Left lung (tissue), 10 donors: ENCODE data around the gene NHERF2. TPM values are rescaled to one million over a fixed set of nuclear protein-coding genes. Genes with fewer than 3 reads are reported as not detected.
A peak's percentile ranks its signal among the peaks of the same experiment; 100 is the strongest.

Source experiments
- ATAC-seq: fragments of 200-7000 bp; cut with Tn5 transposase; one replicate; pipeline ENCODE4 v1.9.1; 2020; ENCODE audit warnings: moderate library complexity
- DNase-seq, 4 donors: peaks; one replicate each; pipeline ENCODE4 v3.0.0-alpha.2; 2013 to 2020
- H3K27ac ChIP-seq, 2 donors: fragments of 200-600 bp; sonication (generic) in 1 of 2; one replicate each; pipeline versions ENCODE4 v1.5.0 to v1.8.0; 2020 to 2021
- H3K27me3 ChIP-seq, 2 donors: fragments of 200-600 bp; sonication (generic) in 1 of 2; one replicate each; pipeline versions ENCODE4 v1.5.0 to v1.8.0; 2020 to 2021
- H3K36me3 ChIP-seq, 2 donors: fragments of 200-600 bp; sonication (generic) in 1 of 2; one replicate each; pipeline versions ENCODE4 v1.5.0 to v1.8.0; 2020 to 2021
- H3K4me1 ChIP-seq, 2 donors: fragments of 200-600 bp; one replicate each; pipeline ENCODE4 v1.8.0; 2021
- H3K4me3 ChIP-seq, 2 donors: fragments of 200-600 bp; sonication (generic) in 1 of 2; one replicate each; pipeline versions ENCODE4 v1.5.0 to v1.8.0; 2020 to 2021; ENCODE audit warnings: mild to moderate bottlenecking in 1 of 2
- H3K9me3 ChIP-seq, 2 donors: fragments of 200-600 bp; sonication (generic) in 1 of 2; one replicate each; pipeline versions ENCODE4 v1.5.0 to v1.8.0; 2020 to 2021
- CTCF ChIP-seq, 2 donors: fragments of 200-600 bp; sonication (generic) in 1 of 2; IDR thresholded peaks; one replicate each; pipeline versions ENCODE4 v1.5.0 to v1.8.0; 2021; ENCODE audit warnings: antibody characterized with exemption in 2 of 2
- intact Hi-C, 2 donors: fragments of 100-400 bp; cut with DNase I; formaldehyde crosslinking; loops; one replicate each; pipeline versions ENCODE4 v1.11.2 to v1.14.2; 2022
- polyA plus RNA-seq, 6 donors: library from polyadenylated mRNA; unstranded; fragments of 120-200 nt; gene quantifications; one replicate each; pipeline ENCODE4 v1.2.1, GENCODE V29; 2013; ENCODE audit not compliant: insufficient read length in 6 of 6
- total RNA-seq, 2 donors: library from RNA; stranded (reverse); fragmentation: NEBNext Ultra II Directional; extraction: Animal tissue kit (Norgen Biotek cat#: 25700); gene quantifications; one replicate each; pipeline ENCODE4 v1.2.1, GENCODE V29; 2021
- donor health status: DM: no; HTN: yes; CAD: no.
- donor health status: DM: no; HTN: no; CAD: no.

NHERF2 gene
- total and polyA plus RNA-seq, 8 donors: 68.1 to 349 (median 109) TPM

DNA sequence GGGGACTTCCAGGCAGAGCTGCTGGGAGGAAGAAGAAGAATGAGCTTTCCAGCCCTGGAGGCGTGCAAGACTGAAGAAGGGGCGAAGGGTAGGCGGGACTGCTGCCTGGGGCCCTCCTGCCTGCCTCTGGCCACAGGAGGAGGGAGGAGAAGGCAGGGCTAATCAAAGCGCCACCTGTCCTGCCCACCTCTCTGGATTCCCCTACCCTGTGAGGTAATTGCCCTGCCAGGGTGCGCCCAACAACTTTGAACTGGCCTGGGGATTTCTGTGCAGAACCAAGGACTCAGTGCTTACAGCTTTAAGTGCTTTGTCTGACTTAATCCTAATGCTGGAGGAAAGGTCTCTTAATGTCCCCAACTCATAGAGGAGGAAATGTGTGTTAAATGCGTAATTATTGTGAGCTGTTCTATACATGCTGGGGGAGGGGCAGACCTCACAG lies 45.3 kb upstream of the NHERF2 start, which contains the start of gene NOXO1:
TSS of gene NOXO1 (minus strand) at position 72 of the 439 bp plus-strand sequence. CDS start 290 bp downstream, outside the sequence.
- Histone ChIP-seq H3K27ac (no peak within 1 kb of the TSS), H3K4me1 (peaks cover 15 to 34% of the 10 kb centered on the region in 2 donors), H3K9me3 (no peaks in the 10 kb centered on the region), H3K4me3 (peak within 1 kb of the TSS in 1 of 2 donors; percentile 32), H3K27me3 (peaks cover 24 to 64% of the 10 kb centered on the region in 2 donors), H3K36me3 (peaks cover 0 to 45% of the 10 kb centered on the region in 2 donors)
- ATAC-seq: no peak
- intact Hi-C loops: no loop called here
- no peak for DNase-seq
- no peak for TF ChIP-seq CTCF (IDR thresholded peaks at IDR 0.05)

- H3K4me1 ChIP-seq: peaks cover 15 to 34% of the 10 kb centered on the region in 2 donors
- intact Hi-C loops: no loop called here
- H3K27ac ChIP-seq: no peak overlapping the region
- H3K36me3 ChIP-seq: peaks cover 0 to 45% of the 10 kb centered on the region in 2 donors
- no peak overlapping the region for H3K4me3 ChIP-seq
- ATAC-seq (no peak), DNase-seq (no peak)
- TF ChIP-seq CTCF (IDR thresholded peaks at IDR 0.05): no peak
- H3K27me3 ChIP-seq: peaks cover 24 to 64% of the 10 kb centered on the region in 2 donors
- H3K9me3 ChIP-seq: no peaks in the 10 kb centered on the region
These were observed 44.7 kb upstream of the NHERF2 start for GRCh38 chr16:1982013-1982433.

DNA sequence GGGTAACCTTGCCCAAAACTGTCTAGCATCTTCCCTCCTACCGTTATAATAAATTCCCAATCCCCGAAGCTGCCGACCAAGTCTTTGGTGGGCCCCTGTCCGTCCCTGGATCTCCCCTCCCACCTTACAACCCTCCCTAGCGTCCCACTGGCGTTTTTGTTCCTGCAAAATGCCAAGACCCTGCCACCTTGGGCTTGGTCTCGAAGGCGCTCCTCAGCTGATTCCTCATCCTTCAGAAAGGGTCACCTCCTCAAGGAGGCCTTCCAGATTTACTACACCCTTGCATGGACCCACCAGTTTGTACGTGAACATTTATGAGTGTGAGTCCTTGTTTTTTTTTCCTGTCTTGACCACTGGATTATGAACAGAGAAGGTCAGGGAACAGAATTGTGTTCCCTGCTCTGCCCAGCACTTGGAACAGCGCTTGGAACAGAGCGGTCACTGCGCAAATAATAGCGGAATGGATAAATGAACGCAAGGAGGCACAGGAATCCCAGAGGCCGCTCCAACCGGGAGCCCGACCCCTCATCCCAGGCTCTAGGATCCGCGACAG lies 43.6 kb upstream of the NHERF2 start:
- Histone ChIP-seq H3K27ac (peak overlapping the region; percentile 63 to 88), H3K36me3 (peaks cover 0 to 39% of the 10 kb centered on the region in 2 donors), H3K4me1 (peaks cover 15 to 34% of the 10 kb centered on the region in 2 donors), H3K9me3 (no peaks in the 10 kb centered on the region), H3K4me3 (peak overlapping the region; percentile 71 to 88), H3K27me3 (peaks cover 24 to 58% of the 10 kb centered on the region in 2 donors)
- no peak for TF ChIP-seq CTCF (IDR thresholded peaks at IDR 0.05)
- no peak for DNase-seq
- intact Hi-C loops: no loop called here
- ATAC-seq: no peak

GRCh38 chr16:1983544-1984346 lies 43.0 kb upstream of the NHERF2 start, which contains the start of gene GFER:
TSS of gene GFER (plus strand) at chr16:1984193. CDS start at chr16:1984219, 26 bp downstream.
- Histone ChIP-seq H3K4me1 (peaks cover 15 to 32% of the 10 kb centered on the region in 2 donors), H3K27ac (peak within 1 kb of the TSS; percentile 63 to 88)

More at GRCh38 chr16:1983544-1984346, 43.0 kb upstream of the NHERF2 start, which contains the start of gene GFER:
- Histone ChIP-seq H3K27me3 (peaks cover 30 to 58% of the 10 kb centered on the region in 2 donors), H3K9me3 (no peaks in the 10 kb centered on the region), H3K4me3 (peak within 1 kb of the TSS; percentile 71 to 88), H3K36me3 (peaks cover 0 to 32% of the 10 kb centered on the region in 2 donors)
- intact Hi-C loops: no loop called here
- peak; percentile 91 to 97 (median 93) for DNase-seq
- peak; percentile 89 for ATAC-seq
- TF ChIP-seq CTCF (IDR thresholded peaks at IDR 0.05): peak; percentile 38 to 48
